ENCODE measurements around the gene SLC22A17. TPM values are rescaled to one million over a fixed set of nuclear protein-coding genes. Genes with fewer than 3 reads are reported as not detected.

SLC22A17 gene
- total and polyA plus RNA-seq, 2 of the 13 experiments (the other 11 are each of a cell fraction or from before 2014, with no cell fraction given) = 0.95 to 1.1 TPM

GRCh38 chr14:23320584-23321571, 31.8 kb downstream of the SLC22A17 start, which contains the start of gene PABPN1 (continued):
- TF ChIP-seq ZSCAN22 (CRISPR knock-in tag; IDR thresholded peaks at IDR 0.05) = peak; percentile 66
- TF ChIP-seq ZEB1 (IDR thresholded peaks at IDR 0.05; ENCODE audit: insufficient replicate concordance, low read depth) = no peak
- TF ChIP-seq ZBTB46 (CRISPR knock-in tag; IDR thresholded peaks at IDR 0.05; ENCODE audit: borderline replicate concordance) = no peak; the same call in 1 of the 2 replicates
- peak; percentile 99 for TF ChIP-seq WIZ (CRISPR knock-in tag; IDR thresholded peaks at IDR 0.05)
- peak; percentile 73; the same call in 1 of the 2 replicates for TF ChIP-seq ZNF776 (CRISPR knock-in tag; IDR thresholded peaks at IDR 0.05)
- no peak; the same call in 1 of the 2 replicates for TF ChIP-seq ZFYVE20 (CRISPR knock-in tag; IDR thresholded peaks at IDR 0.05; ENCODE audit: borderline replicate concordance, low read depth)
- peak; percentile 60; the same call in 1 of the 2 replicates for TF ChIP-seq ZNF337 (CRISPR knock-in tag; IDR thresholded peaks at IDR 0.05; ENCODE audit: borderline replicate concordance, low read depth)
- peak; percentile 100 for TF ChIP-seq SPEN (CRISPR knock-in tag; IDR thresholded peaks at IDR 0.05; ENCODE audit: low read depth)
- TF ChIP-seq HNRNPH1 (optimal IDR thresholded peaks at IDR 0.05; ENCODE audit: low read depth, low read length) = peak; percentile 78
- TF ChIP-seq, protein P1, sequence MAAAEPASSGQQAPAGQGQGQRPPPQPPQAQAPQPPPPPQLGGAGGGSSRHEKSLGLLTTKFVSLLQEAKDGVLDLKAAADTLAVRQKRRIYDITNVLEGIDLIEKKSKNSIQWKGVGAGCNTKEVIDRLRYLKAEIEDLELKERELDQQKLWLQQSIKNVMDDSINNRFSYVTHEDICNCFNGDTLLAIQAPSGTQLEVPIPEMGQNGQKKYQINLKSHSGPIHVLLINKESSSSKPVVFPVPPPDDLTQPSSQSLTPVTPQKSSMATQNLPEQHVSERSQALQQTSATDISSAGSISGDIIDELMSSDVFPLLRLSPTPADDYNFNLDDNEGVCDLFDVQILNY (CRISPR knock-in tag; conservative IDR thresholded peaks at IDR 0.05) = peak; percentile 82; the same call in 1 of the 2 replicates
- no peak for TF ChIP-seq HDAC6 (IDR thresholded peaks at IDR 0.05; ENCODE audit: low read depth, low read length)
- TF ChIP-seq MED13 (CRISPR knock-in tag; IDR thresholded peaks at IDR 0.05) = peak; percentile 90; the same call in 1 of the 2 replicates
- 0 out of 2 replicates have a peak, but pooled peaks have one; percentile 69 for TF ChIP-seq ZBTB1 (CRISPR knock-in tag; IDR thresholded peaks at IDR 0.05; ENCODE audit: borderline replicate concordance)
- TF ChIP-seq MEF2D (CRISPR knock-in tag; IDR thresholded peaks at IDR 0.05) = peak; percentile 98
- TF ChIP-seq ZNF737 (CRISPR knock-in tag; IDR thresholded peaks at IDR 0.05; ENCODE audit: borderline replicate concordance) = no peak
- TF ChIP-seq TCF7 (IDR thresholded peaks at IDR 0.05; ENCODE audit: low read depth) = no peak
- no peak for TF ChIP-seq MAFG (CRISPR knock-in tag; IDR thresholded peaks at IDR 0.05)
- 0 out of 2 replicates have a peak, but pooled peaks have one; percentile 87 for TF ChIP-seq ZNF335 (CRISPR knock-in tag; IDR thresholded peaks at IDR 0.05)
- TF ChIP-seq GRHL1 (CRISPR knock-in tag; conservative IDR thresholded peaks at IDR 0.05) = no peak
- TF ChIP-seq, protein P2, sequence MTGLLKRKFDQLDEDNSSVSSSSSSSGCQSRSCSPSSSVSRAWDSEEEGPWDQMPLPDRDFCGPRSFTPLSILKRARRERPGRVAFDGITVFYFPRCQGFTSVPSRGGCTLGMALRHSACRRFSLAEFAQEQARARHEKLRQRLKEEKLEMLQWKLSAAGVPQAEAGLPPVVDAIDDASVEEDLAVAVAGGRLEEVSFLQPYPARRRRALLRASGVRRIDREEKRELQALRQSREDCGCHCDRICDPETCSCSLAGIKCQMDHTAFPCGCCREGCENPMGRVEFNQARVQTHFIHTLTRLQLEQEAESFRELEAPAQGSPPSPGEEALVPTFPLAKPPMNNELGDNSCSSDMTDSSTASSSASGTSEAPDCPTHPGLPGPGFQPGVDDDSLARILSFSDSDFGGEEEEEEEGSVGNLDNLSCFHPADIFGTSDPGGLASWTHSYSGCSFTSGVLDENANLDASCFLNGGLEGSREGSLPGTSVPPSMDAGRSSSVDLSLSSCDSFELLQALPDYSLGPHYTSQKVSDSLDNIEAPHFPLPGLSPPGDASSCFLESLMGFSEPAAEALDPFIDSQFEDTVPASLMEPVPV (CRISPR knock-in tag; IDR thresholded peaks at IDR 0.05) = peak; percentile 77
- TF ChIP-seq EEA1 (CRISPR knock-in tag; IDR thresholded peaks at IDR 0.05; ENCODE audit: borderline replicate concordance) = peak; percentile 85
- TF ChIP-seq ZBTB42 (CRISPR knock-in tag; IDR thresholded peaks at IDR 0.05) = peak; percentile 91; the same call in 1 of the 2 replicates
- peak; percentile 90 for TF ChIP-seq ZNF775 (CRISPR knock-in tag; IDR thresholded peaks at IDR 0.05; ENCODE audit: borderline replicate concordance)
